ENCODE data around the gene SLC46A2. TPM values are rescaled to one million over a fixed set of nuclear protein-coding genes. Genes with fewer than 3 reads are reported as not detected.

Gene SLC46A2
- total RNA-seq, 1 experiment from 2014 or later = not detected

- Histone ChIP-seq H3K9me3 (ENCODE audit: low read depth, low read length, poor library complexity, severe bottlenecking) (no peaks in the 10 kb centered on the region), H3K36me3 (ENCODE audit: insufficient read depth, low read length, poor library complexity, severe bottlenecking) (no peaks in the 10 kb centered on the region), H3K4me3 (ENCODE audit: low read depth, low read length, poor library complexity, severe bottlenecking) (no peak overlapping the region), H3K27me3 (replicated peaks; ENCODE audit: insufficient read depth, low read depth, low read length, poor library complexity) (peaks cover 28% of the 10 kb centered on the region), H3K27ac (ENCODE audit: low read depth, low read length, poor library complexity, severe bottlenecking) (no peak overlapping the region), H3K4me1 (ENCODE audit: insufficient read depth, low read length, poor library complexity, severe bottlenecking) (no peaks in the 10 kb centered on the region)
- DNase-seq (ENCODE audit: low spot score) = no peak
- BruUV-seq (replicated peaks) = no TSS peak
- TF ChIP-seq CTCF (conservative IDR thresholded peaks at IDR 0.05; ENCODE audit: low read depth, low read length) (no peak), EZH2 (IDR thresholded peaks at IDR 0.05; ENCODE audit: borderline replicate concordance, low read depth, low read length, poor library complexity, severe bottlenecking) (no peak)
- ChIA-PET CTCF (no interaction called here), POLR2A (ENCODE audit: low non-redundant PET) (no interaction called here)
- intact Hi-C loops (cut with micrococcal nuclease; ENCODE audit: unreplicated experiment) = no loop called here
Measured at GRCh38 chr9:112917047-112917986, 26.6 kb upstream of the SLC46A2 start.

- no peak overlapping the region for H3K27ac ChIP-seq (ENCODE audit: low read depth, low read length, poor library complexity, severe bottlenecking)
- intact Hi-C loops (cut with micrococcal nuclease; ENCODE audit: unreplicated experiment) = no loop called here
- H3K4me1 ChIP-seq (ENCODE audit: insufficient read depth, low read length, poor library complexity, severe bottlenecking) = no peaks in the 10 kb centered on the region
- peak; percentile 32 for DNase-seq (ENCODE audit: low spot score)
- TF ChIP-seq EZH2 (IDR thresholded peaks at IDR 0.05; ENCODE audit: borderline replicate concordance, low read depth, low read length, poor library complexity, severe bottlenecking) (no peak), CTCF (conservative IDR thresholded peaks at IDR 0.05; ENCODE audit: low read depth, low read length) (no peak)
- H3K4me3 ChIP-seq (ENCODE audit: low read depth, low read length, poor library complexity, severe bottlenecking) = no peak overlapping the region
- BruUV-seq (replicated peaks) = no TSS peak
- POLR2A ChIA-PET (ENCODE audit: low non-redundant PET) = no interaction called here
- peaks cover 24% of the 10 kb centered on the region for H3K27me3 ChIP-seq (replicated peaks; ENCODE audit: insufficient read depth, low read depth, low read length, poor library complexity)
- no peaks in the 10 kb centered on the region for H3K36me3 ChIP-seq (ENCODE audit: insufficient read depth, low read length, poor library complexity, severe bottlenecking)
- CTCF ChIA-PET = no interaction called here
- H3K9me3 ChIP-seq (ENCODE audit: low read depth, low read length, poor library complexity, severe bottlenecking) = no peaks in the 10 kb centered on the region
Measured at GRCh38 chr9:112914524-112914923, 23.8 kb upstream of the SLC46A2 start.

- H3K9me3 ChIP-seq (ENCODE audit: low read depth, low read length, poor library complexity, severe bottlenecking) = no peaks in the 10 kb centered on the region
- no peak overlapping the region for H3K27ac ChIP-seq (ENCODE audit: low read depth, low read length, poor library complexity, severe bottlenecking)
- no peak for DNase-seq (ENCODE audit: low spot score)
- intact Hi-C loops (cut with micrococcal nuclease; ENCODE audit: unreplicated experiment) = no loop called here
- BruUV-seq (replicated peaks) = no TSS peak
- TF ChIP-seq CTCF (conservative IDR thresholded peaks at IDR 0.05; ENCODE audit: low read depth, low read length) = no peak
- TF ChIP-seq EZH2 (IDR thresholded peaks at IDR 0.05; ENCODE audit: borderline replicate concordance, low read depth, low read length, poor library complexity, severe bottlenecking) = no peak
- H3K4me3 ChIP-seq (ENCODE audit: low read depth, low read length, poor library complexity, severe bottlenecking) = no peak overlapping the region
- ChIA-PET CTCF (no interaction called here), POLR2A (ENCODE audit: low non-redundant PET) (no interaction called here)
- H3K27me3 ChIP-seq (replicated peaks; ENCODE audit: insufficient read depth, low read depth, low read length, poor library complexity) = peaks cover 22% of the 10 kb centered on the region
- H3K36me3 ChIP-seq (ENCODE audit: insufficient read depth, low read length, poor library complexity, severe bottlenecking) = no peaks in the 10 kb centered on the region
- no peaks in the 10 kb centered on the region for H3K4me1 ChIP-seq (ENCODE audit: insufficient read depth, low read length, poor library complexity, severe bottlenecking)
Measured at GRCh38 chr9:112913326-112913725, 22.6 kb upstream of the SLC46A2 start.
